ENCODE results near the gene SECTM1.
"Not testable (repeated sequence)": the region's sequence is repeated elsewhere in the genome, so short reads cannot be mapped to it uniquely, and the experiment has no call there.

The SECTM1 gene

GRCh38 chr17:82374626-82375331 is 41.2 kb upstream of the SECTM1 start:
- Histone ChIP-seq H3K4me2 (ENCODE audit: low read length) (no peak overlapping the region), H3K4me1 (ENCODE audit: control insufficient read depth, insufficient read depth, low read length) (peaks cover 25% of the 10 kb centered on the region), H3K9ac (ENCODE audit: low read depth, low read length) (no peak overlapping the region), H3K4me3 (ENCODE audit: low read length) (no peak overlapping the region), H3K9me3 (replicated peaks; ENCODE audit: low read length) (no peaks in the 10 kb centered on the region), H3K27me3 (ENCODE audit: control insufficient read depth, insufficient read depth, low read length) (peaks cover 48% of the 10 kb centered on the region), H3K36me3 (ENCODE audit: insufficient read depth, low read length) (no peaks in the 10 kb centered on the region)

- Histone ChIP-seq H3K4me2 (ENCODE audit: low read length) (no peak overlapping the region), H3K27me3 (ENCODE audit: control insufficient read depth, insufficient read depth, low read length) (peaks cover 49% of the 10 kb centered on the region), H3K9ac (ENCODE audit: low read depth, low read length) (no peak overlapping the region), H3K4me1 (ENCODE audit: control insufficient read depth, insufficient read depth, low read length) (peaks cover 25% of the 10 kb centered on the region), H3K9me3 (replicated peaks; ENCODE audit: low read length) (no peaks in the 10 kb centered on the region), H3K4me3 (ENCODE audit: low read length) (no peak overlapping the region), H3K36me3 (ENCODE audit: insufficient read depth, low read length) (no peaks in the 10 kb centered on the region)
Observed at GRCh38 chr17:82373731-82374625, 40.4 kb upstream of the SECTM1 start.

- H3K9ac ChIP-seq (ENCODE audit: low read depth, low read length); H3K9me3 ChIP-seq (replicated peaks; ENCODE audit: low read length); H3K4me2 ChIP-seq (ENCODE audit: low read length); H3K36me3 ChIP-seq (ENCODE audit: insufficient read depth, low read length); H3K4me3 ChIP-seq (ENCODE audit: low read length): not testable (repeated sequence)
- Histone ChIP-seq H3K27me3 (ENCODE audit: control insufficient read depth, insufficient read depth, low read length) (peaks cover 42% of the 10 kb centered on the region), H3K4me1 (ENCODE audit: control insufficient read depth, insufficient read depth, low read length) (peaks cover 25% of the 10 kb centered on the region)
Observed at GRCh38 chr17:82373072-82373452, 39.5 kb upstream of the SECTM1 start.

- H3K4me2 ChIP-seq (ENCODE audit: low read length), result peak overlapping the region; percentile 85
- no peak overlapping the region for H3K9ac ChIP-seq (ENCODE audit: low read depth, low read length)
- H3K9me3 ChIP-seq (replicated peaks; ENCODE audit: low read length), result no peaks in the 10 kb centered on the region
- no peaks in the 10 kb centered on the region for H3K36me3 ChIP-seq (ENCODE audit: insufficient read depth, low read length)
- H3K4me3 ChIP-seq (ENCODE audit: low read length), result peak overlapping the region; percentile 17
- peaks cover 25% of the 10 kb centered on the region for H3K4me1 ChIP-seq (ENCODE audit: control insufficient read depth, insufficient read depth, low read length)
- peaks cover 43% of the 10 kb centered on the region for H3K27me3 ChIP-seq (ENCODE audit: control insufficient read depth, insufficient read depth, low read length)
Observed at GRCh38 chr17:82372249-82373071, 38.9 kb upstream of the SECTM1 start.

GRCh38 chr17:82371333-82372248 is 38.0 kb upstream of the SECTM1 start, which contains the start of gene UTS2R:
Gene UTS2R (plus strand): TSS chr17:82371765. CDS start chr17:82374325, 2,560 bp downstream.
- Histone ChIP-seq H3K4me2 (ENCODE audit: low read length) (peak within 1 kb of the TSS; percentile 85), H3K27me3 (ENCODE audit: control insufficient read depth, insufficient read depth, low read length) (peaks cover 49% of the 10 kb centered on the region), H3K4me3 (ENCODE audit: low read length) (peak within 1 kb of the TSS; percentile 68), H3K9me3 (replicated peaks; ENCODE audit: low read length) (no peaks in the 10 kb centered on the region), H3K9ac (ENCODE audit: low read depth, low read length) (no peak within 1 kb of the TSS), H3K36me3 (ENCODE audit: insufficient read depth, low read length) (no peaks in the 10 kb centered on the region), H3K4me1 (ENCODE audit: control insufficient read depth, insufficient read depth, low read length) (peaks cover 25% of the 10 kb centered on the region)

- H3K4me2 ChIP-seq (ENCODE audit: low read length), result peak overlapping the region; percentile 85
- H3K9me3 ChIP-seq (replicated peaks; ENCODE audit: low read length), result no peaks in the 10 kb centered on the region
- H3K9ac ChIP-seq (ENCODE audit: low read depth, low read length), result no peak overlapping the region
- H3K4me1 ChIP-seq (ENCODE audit: control insufficient read depth, insufficient read depth, low read length), result peaks cover 25% of the 10 kb centered on the region
- peak overlapping the region; percentile 68 for H3K4me3 ChIP-seq (ENCODE audit: low read length)
- no peaks in the 10 kb centered on the region for H3K36me3 ChIP-seq (ENCODE audit: insufficient read depth, low read length)
- H3K27me3 ChIP-seq (ENCODE audit: control insufficient read depth, insufficient read depth, low read length), result peaks cover 54% of the 10 kb centered on the region
Observed at GRCh38 chr17:82370471-82371332, 37.1 kb upstream of the SECTM1 start.

- no peak overlapping the region for H3K4me2 ChIP-seq (ENCODE audit: low read length)
- no peak overlapping the region for H3K4me3 ChIP-seq (ENCODE audit: low read length)
- peaks cover 59% of the 10 kb centered on the region for H3K27me3 ChIP-seq (ENCODE audit: control insufficient read depth, insufficient read depth, low read length)
- H3K36me3 ChIP-seq (ENCODE audit: insufficient read depth, low read length), result no peaks in the 10 kb centered on the region
- no peaks in the 10 kb centered on the region for H3K9me3 ChIP-seq (replicated peaks; ENCODE audit: low read length)
- H3K4me1 ChIP-seq (ENCODE audit: control insufficient read depth, insufficient read depth, low read length), result peaks cover 25% of the 10 kb centered on the region
- no peak overlapping the region for H3K9ac ChIP-seq (ENCODE audit: low read depth, low read length)
Observed at GRCh38 chr17:82369211-82369610, 35.6 kb upstream of the SECTM1 start.

GRCh38 chr17:82367724-82368524 is 34.4 kb upstream of the SECTM1 start:
- H3K9ac ChIP-seq (ENCODE audit: low read depth, low read length), result no peak overlapping the region
- H3K4me1 ChIP-seq (ENCODE audit: control insufficient read depth, insufficient read depth, low read length), result peaks cover 25% of the 10 kb centered on the region
- peaks cover 58% of the 10 kb centered on the region for H3K27me3 ChIP-seq (ENCODE audit: control insufficient read depth, insufficient read depth, low read length)
- H3K9me3 ChIP-seq (replicated peaks; ENCODE audit: low read length), result no peaks in the 10 kb centered on the region
- H3K4me3 ChIP-seq (ENCODE audit: low read length), result no peak overlapping the region
- no peak overlapping the region for H3K4me2 ChIP-seq (ENCODE audit: low read length)
- no peaks in the 10 kb centered on the region for H3K36me3 ChIP-seq (ENCODE audit: insufficient read depth, low read length)

GRCh38 chr17:82366749-82367148 is 33.2 kb upstream of the SECTM1 start:
- peaks cover 47% of the 10 kb centered on the region for H3K27me3 ChIP-seq (ENCODE audit: control insufficient read depth, insufficient read depth, low read length)
- H3K36me3 ChIP-seq (ENCODE audit: insufficient read depth, low read length), result no peaks in the 10 kb centered on the region
- no peak overlapping the region for H3K4me3 ChIP-seq (ENCODE audit: low read length)
- H3K9ac ChIP-seq (ENCODE audit: low read depth, low read length), result no peak overlapping the region
- H3K4me2 ChIP-seq (ENCODE audit: low read length), result no peak overlapping the region
- H3K9me3 ChIP-seq (replicated peaks; ENCODE audit: low read length), result no peaks in the 10 kb centered on the region
- H3K4me1 ChIP-seq (ENCODE audit: control insufficient read depth, insufficient read depth, low read length), result peaks cover 13% of the 10 kb centered on the region

Measured in skeletal muscle satellite cell (primary cell).